MCF 10A (cell line): ENCODE measurements around the gene PADI1. TPM values are rescaled to one million over a fixed set of nuclear protein-coding genes. Genes with fewer than 3 reads are reported as not detected.

Experiments used
- BruUV-seq: library from RNA; stranded (reverse); fragments of 400-500 nt; replicated peaks from 2 replicates; lab custom pipeline; 2021; lab: Mats Ljungman, UMichigan
- CTCF ChIA-PET: fragments of 300-600 bp; sonication (Branson Sonifier 250); formaldehyde crosslinking; extraction: SDS; loops from one replicate; lab custom pipeline; 2021; ENCODE audit warnings: antibody characterized with exemption, inconsistent platforms; lab: Yijun Ruan, JAX
- POLR2A ChIA-PET: fragments of 300-600, 350-650 bp; sonication (Branson Sonifier 250); formaldehyde crosslinking; extraction: SDS; loops from one replicate; lab custom pipeline; 2020; ENCODE audit warnings: antibody characterized with exemption, inconsistent platforms; lab: Yijun Ruan, JAX
- DNase-seq: peaks from one replicate; pipeline ENCODE4 v3.0.0-alpha.2; 2018; ENCODE audit not compliant: unreplicated experiment
- H3K27ac Mint-ChIP-seq: one replicate; pipeline ENCODE4 v1.8.0; 2022; ENCODE audit warnings: mild to moderate bottlenecking, low read depth, mixed read lengths; ENCODE audit not compliant: unreplicated experiment
- H3K27me3 Mint-ChIP-seq: one replicate; pipeline ENCODE4 v1.8.0; 2022; ENCODE audit warnings: mixed read lengths; ENCODE audit not compliant: insufficient read depth, unreplicated experiment
- H3K36me3 Mint-ChIP-seq: one replicate; pipeline ENCODE4 v1.8.0; 2022; ENCODE audit warnings: mild to moderate bottlenecking, moderate library complexity, mixed read lengths; ENCODE audit not compliant: insufficient read depth, unreplicated experiment
- H3K4me1 Mint-ChIP-seq: one replicate; pipeline ENCODE4 v1.8.0; 2022; ENCODE audit warnings: mixed read lengths; ENCODE audit not compliant: insufficient read depth, unreplicated experiment
- H3K4me3 Mint-ChIP-seq: one replicate; pipeline ENCODE4 v1.8.0; 2022; ENCODE audit warnings: mild to moderate bottlenecking, moderate library complexity, mixed read lengths; ENCODE audit not compliant: unreplicated experiment
- H3K9me3 Mint-ChIP-seq: one replicate; pipeline ENCODE4 v1.8.0; 2022; ENCODE audit warnings: mixed read lengths; ENCODE audit not compliant: unreplicated experiment
- CTCF ChIP-seq: fragments of 200-600 bp; IDR thresholded peaks from one replicate; pipeline ENCODE4 v1.8.0; 2022; ENCODE audit warnings: antibody characterized with exemption, mild to moderate bottlenecking; ENCODE audit not compliant: unreplicated experiment
- intact Hi-C: fragments of 100-400 bp; cut with micrococcal nuclease; formaldehyde crosslinking; loops from 2 replicates; pipeline ENCODE4 v1.14.1; 2022
- total RNA-seq: library from RNA; stranded (reverse); gene quantifications from 2 replicates; pipeline ENCODE4 v1.2.3, GENCODE V29; 2022

Gene PADI1
- total RNA-seq, 1 experiment from 2014 or later: 0.58 TPM

DNA sequence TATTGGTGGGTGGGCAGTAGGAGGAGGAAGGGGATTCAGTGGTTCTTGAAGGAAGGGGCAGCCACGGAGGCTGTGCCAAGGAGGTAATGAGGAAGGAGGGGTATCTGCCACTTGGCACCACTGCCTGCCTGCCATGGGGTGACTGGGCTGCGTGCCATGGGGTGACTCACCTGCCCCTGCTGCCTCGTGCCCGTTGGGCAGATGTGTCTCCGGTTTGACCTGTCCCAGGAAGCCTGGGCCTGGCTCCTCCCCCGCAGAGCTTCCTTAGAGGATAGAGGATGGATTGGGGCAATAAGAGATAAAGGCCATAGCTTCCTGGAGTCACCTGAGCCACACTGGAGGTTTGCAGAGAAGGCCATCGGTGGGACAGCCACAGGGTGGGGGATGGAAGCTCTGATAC lies 45.7 kb downstream of the PADI1 start:
- Mint-ChIP-seq H3K9me3 (no peaks in the 10 kb centered on the region), H3K4me1 (peaks cover 23% of the 10 kb centered on the region), H3K27ac (peak overlapping the region; percentile 61), H3K4me3 (no peak overlapping the region), H3K36me3 (no peaks in the 10 kb centered on the region), H3K27me3 (no peaks in the 10 kb centered on the region)
- DNase-seq: peak; percentile 97
- BruUV-seq: no TSS peak
- ChIA-PET POLR2A (interaction anchor here (0.7 to 2.0 kb wide), 6 partner anchors 11 to 32 kb away, joined by 3 to 8 read pairs (median 4); no protein-coding TSS in a partner anchor), CTCF (interaction anchor here (0.7 to 1.4 kb wide), 7 partner anchors 13 to 194 kb away, joined by 3 to 7 read pairs (median 4); no protein-coding TSS in a partner anchor)
- TF ChIP-seq CTCF: no peak
- intact Hi-C loops: loop anchor here (5.0 kb wide), 1 partner anchor 87 kb away; no protein-coding TSS in a partner anchor

- H3K4me3 Mint-ChIP-seq: no peak overlapping the region
- no peaks in the 10 kb centered on the region for H3K27me3 Mint-ChIP-seq
- peak; percentile 56 for DNase-seq
- H3K9me3 Mint-ChIP-seq: no peaks in the 10 kb centered on the region
- intact Hi-C loops: loop anchor here (5.0 kb wide), 1 partner anchor 86 kb away; no protein-coding TSS in a partner anchor
- no TSS peak for BruUV-seq
- CTCF ChIA-PET: interaction anchor here (0.7 to 1.2 kb wide), 6 partner anchors 14 to 194 kb away, joined by 3 to 7 read pairs (median 4); no protein-coding TSS in a partner anchor
- no peaks in the 10 kb centered on the region for H3K36me3 Mint-ChIP-seq
- POLR2A ChIA-PET: interaction anchor here (0.7 to 2.0 kb wide), 5 partner anchors 14 to 119 kb away, joined by 3 to 8 read pairs (median 3); no protein-coding TSS in a partner anchor
- H3K4me1 Mint-ChIP-seq: peaks cover 21% of the 10 kb centered on the region
- no peak for TF ChIP-seq CTCF
- peak overlapping the region; percentile 61 for H3K27ac Mint-ChIP-seq
Observed at GRCh38 chr1:17251246-17251645, 46.3 kb downstream of the PADI1 start.

DNA sequence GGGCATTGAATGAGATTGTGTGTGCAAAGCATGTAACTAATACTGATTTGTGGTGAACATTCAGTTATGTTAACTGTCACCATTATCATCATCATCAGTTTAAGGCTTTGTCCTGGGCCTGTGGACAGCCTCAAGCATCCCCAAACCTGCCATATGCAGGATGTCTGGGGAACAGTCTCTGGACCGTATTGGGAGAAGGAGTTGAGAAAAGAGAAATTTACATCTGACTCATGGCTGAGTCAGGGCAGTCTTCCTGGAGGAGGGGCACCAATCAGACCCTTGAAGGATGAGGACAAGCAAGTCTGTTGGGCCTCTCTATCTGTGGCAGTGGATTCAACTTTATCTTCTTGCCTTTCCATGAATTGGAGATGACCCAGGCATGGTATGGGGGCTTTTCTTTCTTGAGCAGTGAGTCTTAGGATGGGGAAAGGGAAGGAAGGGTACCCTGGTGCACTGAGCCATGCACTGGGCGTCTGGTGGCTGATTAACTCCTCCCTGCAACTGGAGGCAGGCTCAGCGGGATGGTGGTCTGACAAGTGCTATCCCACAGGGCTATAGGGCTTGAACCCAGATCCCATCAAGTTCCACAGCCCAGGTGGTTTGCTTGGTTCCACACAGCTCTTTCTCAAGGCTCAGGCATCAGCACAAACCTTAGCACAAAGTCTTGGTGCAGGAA lies 46.9 kb downstream of the PADI1 start:
- ChIA-PET POLR2A (interaction anchor here (1.0 kb wide), 1 partner anchor 14 kb away, joined by 4 read pairs; no protein-coding TSS in a partner anchor), CTCF (interaction anchor here (1.2 kb wide), 1 partner anchor 29 kb away, joined by 4 read pairs; no protein-coding TSS in a partner anchor)
- Mint-ChIP-seq H3K36me3 (no peaks in the 10 kb centered on the region), H3K4me3 (no peak overlapping the region), H3K9me3 (no peaks in the 10 kb centered on the region), H3K4me1 (peaks cover 21% of the 10 kb centered on the region), H3K27me3 (no peaks in the 10 kb centered on the region), H3K27ac (peak overlapping the region; percentile 61)
- DNase-seq: peak; percentile 74
- no peak for TF ChIP-seq CTCF
- BruUV-seq: no TSS peak
- intact Hi-C loops: loop anchor here (5.0 kb wide), 1 partner anchor 85 kb away; no protein-coding TSS in a partner anchor

DNA sequence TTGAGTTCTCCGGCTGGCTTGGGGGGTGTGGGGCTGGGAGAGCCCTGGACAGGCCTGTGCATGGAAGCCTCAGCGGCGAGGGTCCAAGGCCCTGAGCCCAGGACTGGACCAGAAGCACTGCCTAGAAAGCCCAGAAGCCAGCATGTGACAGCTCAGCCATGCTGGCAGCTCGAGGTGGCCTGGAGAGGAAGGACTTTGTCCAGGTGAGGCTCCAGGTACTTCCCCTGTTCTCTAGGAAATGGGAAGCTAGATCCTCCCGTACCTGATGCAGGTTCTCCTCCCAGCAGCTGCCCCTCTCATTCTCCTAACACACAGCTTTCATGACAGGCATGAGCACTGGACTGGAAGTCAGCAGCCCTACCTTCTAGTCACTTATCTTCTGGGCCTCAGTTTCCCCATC lies 50.4 kb downstream of the PADI1 start:
- Mint-ChIP-seq H3K4me3 (no peak overlapping the region), H3K27ac (no peak overlapping the region), H3K36me3 (no peaks in the 10 kb centered on the region), H3K27me3 (no peaks in the 10 kb centered on the region), H3K9me3 (no peaks in the 10 kb centered on the region), H3K4me1 (peaks cover 17% of the 10 kb centered on the region)
- no peak for DNase-seq
- CTCF ChIA-PET: no interaction called here
- no TSS peak for BruUV-seq
- intact Hi-C loops: no loop called here
- POLR2A ChIA-PET: no interaction called here
- TF ChIP-seq CTCF: no peak
